B cell (primary cell): ENCODE data around the gene TMEM201. TPM values are rescaled to one million over a fixed set of nuclear protein-coding genes. Genes with fewer than 3 reads are reported as not detected.
A peak's percentile ranks its signal among the peaks of the same experiment; 100 is the strongest.

Source experiments
- ATAC-seq: fragments of 200-7000 bp; cut with Tn5 transposase; one replicate; pipeline ENCODE4 v1.10.0; 2021; ENCODE audit warnings: low read depth, mild to moderate bottlenecking, moderate number of reproducible peaks, moderate library complexity
- CTCF ChIA-PET: fragments of 350-600 bp; sonication (Branson Sonifier 250); formaldehyde crosslinking; loops from one replicate; lab custom pipeline; 2021; ENCODE audit warnings: antibody characterized with exemption, inconsistent platforms; lab: Charles Lee
- POLR2A ChIA-PET: fragments of 350-600 bp; sonication (Branson Sonifier 250); formaldehyde crosslinking; loops from one replicate; lab custom pipeline; 2021; ENCODE audit warnings: antibody characterized with exemption; lab: Charles Lee
- DNase-seq: peaks from one replicate; pipeline ENCODE4 v3.0.0; 2013
- H2AFZ ChIP-seq: 2 replicates; pipeline ENCODE4 v1.6.1; 2012; ENCODE audit warnings: mild to moderate bottlenecking, low read depth, low read length; ENCODE audit not compliant: insufficient read depth, poor library complexity, severe bottlenecking
- H3K27ac ChIP-seq, 2 donors: 1 replicate in 1 of 2; 2 replicates in 1 of 2; pipeline ENCODE4 v1.5.1; 2012 to 2013; ENCODE audit warnings: low read length in 2 of 2, mild to moderate bottlenecking in 2 of 2, moderate library complexity in 1 of 2
- H3K27me3 ChIP-seq, 4 experiments: fragments of 200-600 bp in 1 of 4; sonication (generic) in 1 of 4; replicated peaks in 1 of 4; 1 replicate in 2 of 4; 2 replicates in 2 of 4; pipeline versions ENCODE4 v1.6.1 to v1.7.0; 2013 to 2016; ENCODE audit warnings: low read length in 3 of 4, mild to moderate bottlenecking in 2 of 4, mixed read lengths in 1 of 4, moderate library complexity in 1 of 4; ENCODE audit not compliant: insufficient read depth in 4 of 4, control insufficient read depth in 3 of 4; ENCODE audit errors: control extremely low read depth in 1 of 4
- H3K36me3 ChIP-seq, 2 experiments: replicated peaks in 1 of 2; 1 replicate in 1 of 2; 2 replicates in 1 of 2; pipeline versions ENCODE4 v1.6.1 to v1.7.1; 2013; ENCODE audit warnings: low read length in 1 of 2; ENCODE audit not compliant: insufficient read depth in 2 of 2, control insufficient read depth in 1 of 2; ENCODE audit errors: control extremely low read depth in 1 of 2, extremely low read depth in 1 of 2
- H3K4me1 ChIP-seq, 2 donors: fragments of 200-600 bp in 1 of 2; sonication (generic) in 1 of 2; 1 replicate in 1 of 2; 2 replicates in 1 of 2; pipeline versions ENCODE4 v1.5.1 to v1.6.1; 2013 to 2017; ENCODE audit warnings: low read length in 2 of 2; ENCODE audit not compliant: control insufficient read depth in 2 of 2, insufficient read depth in 2 of 2
- H3K4me2 ChIP-seq: replicated peaks from 2 replicates; pipeline ENCODE3; 2012; ENCODE audit warnings: mild to moderate bottlenecking, low read depth, low read length; ENCODE audit not compliant: poor library complexity, severe bottlenecking
- H3K4me3 ChIP-seq, 5 experiments: fragments of 200-600 bp in 1 of 5; sonication (generic) in 1 of 5; 1 replicate in 3 of 5; 2 replicates in 2 of 5; pipeline versions ENCODE4 v1.5.1 to v1.7.0; 2011 to 2016; ENCODE audit warnings: low read length in 4 of 5, mild to moderate bottlenecking in 4 of 5, low read depth in 2 of 5, control low read depth in 1 of 5, moderate library complexity in 1 of 5; ENCODE audit not compliant: insufficient read depth in 1 of 5; ENCODE audit errors: control extremely low read depth in 1 of 5, extremely low read depth in 1 of 5
- H3K79me2 ChIP-seq: fragments of 200-600 bp; sonication (generic); one replicate; pipeline ENCODE4 v1.6.0; 2016; ENCODE audit warnings: low read length; ENCODE audit not compliant: control insufficient read depth, insufficient read depth
- H3K9ac ChIP-seq: fragments of 200-600 bp; sonication (generic); 2 replicates; pipeline ENCODE4 v1.6.1; 2017; ENCODE audit warnings: mild to moderate bottlenecking, low read length, moderate library complexity
- H3K9me3 ChIP-seq, 3 donors: one replicate each; pipeline versions ENCODE4 v1.6.1 to v1.7.1; 2013; ENCODE audit warnings: low read length in 2 of 3; ENCODE audit not compliant: control insufficient read depth in 2 of 3, insufficient read depth in 1 of 3; ENCODE audit errors: control extremely low read depth in 1 of 3
- H4K20me1 ChIP-seq: 2 replicates; pipeline ENCODE4 v1.6.0; 2012; ENCODE audit warnings: mild to moderate bottlenecking, low read length; ENCODE audit not compliant: insufficient read depth, control insufficient read depth, poor library complexity, severe bottlenecking
- H3K27ac Mint-ChIP-seq: one replicate; pipeline ENCODE4 v1.8.0; 2021; ENCODE audit warnings: mixed read lengths
- H3K27me3 Mint-ChIP-seq: one replicate; pipeline ENCODE4 v1.8.0; 2021; ENCODE audit warnings: mixed read lengths
- H3K4me1 Mint-ChIP-seq: one replicate; pipeline ENCODE4 v1.8.0; 2021; ENCODE audit warnings: mixed read lengths
- H3K4me3 Mint-ChIP-seq: one replicate; pipeline ENCODE4 v1.8.0; 2021; ENCODE audit warnings: mixed read lengths
- H3K9me3 Mint-ChIP-seq: one replicate; pipeline ENCODE4 v1.8.0; 2022; ENCODE audit warnings: mixed read lengths; ENCODE audit not compliant: insufficient read depth
- EZH2 ChIP-seq: IDR thresholded peaks from 2 replicates; pipeline ENCODE4 v1.6.1; 2012; ENCODE audit warnings: borderline replicate concordance, low read depth, mild to moderate bottlenecking, moderate library complexity, low read length; ENCODE audit not compliant: insufficient read depth, poor library complexity, severe bottlenecking
- WGBS: methylation state at CpG from one replicate; pipeline ENCODE4 v1.1.5; 2013; ENCODE audit warnings: missing lambda C conversion rate; ENCODE audit not compliant: insufficient coverage; 5-methylcytosine and 5-hydroxymethylcytosine counted together
- intact Hi-C: fragments of 100-400 bp; cut with micrococcal nuclease; formaldehyde crosslinking; loops from one replicate; pipeline ENCODE4 v1.10.0; 2022
- polyA plus RNA-seq: library from polyadenylated mRNA; depleted of rRNA; stranded (reverse); fragments of >200 nt; gene quantifications from 2 replicates; pipeline ENCODE4 v1.2.3, GENCODE V29; 2012
- total RNA-seq, 2 donors: library from RNA; stranded (reverse); fragments of 120-200 nt in 1 of 2; gene quantifications; 1 replicate in 1 of 2; 2 replicates in 1 of 2; pipeline versions ENCODE4 v1.2.3 to v1.2.4, GENCODE V29; 2013 to 2022
- TF ChIP-seq, protein P1 (sequence below): fragments of 200-600 bp; IDR thresholded peaks from one replicate; pipeline ENCODE4 v1.8.0; 2022; ENCODE audit warnings: antibody characterized with exemption, mild to moderate bottlenecking

TMEM201 gene
- total and polyA plus RNA-seq, 2 donors (not counting 1 experiment from before 2014, with no cell fraction given) = 6.5 to 9.1 TPM

- no peaks in the 10 kb centered on the region for H3K9me3 ChIP-seq
- peaks cover 34% of the 10 kb centered on the region for H4K20me1 ChIP-seq
- Mint-ChIP-seq H3K27me3 (no peaks in the 10 kb centered on the region), H3K4me3 (no peak overlapping the region), H3K27ac (no peak overlapping the region), H3K9me3 (no peaks in the 10 kb centered on the region), H3K4me1 (peaks cover 39% of the 10 kb centered on the region)
- DNase-seq (no peak), ATAC-seq (no peak)
- H2AFZ ChIP-seq = no peak overlapping the region
- H3K27ac ChIP-seq = no peak overlapping the region
- CTCF ChIA-PET = interaction anchor here (0.5 to 1.4 kb wide), 2 partner anchors 23 to 452 kb away, joined by 4 to 5 read pairs; no protein-coding TSS in a partner anchor
- peaks cover 0 to 3% of the 10 kb centered on the region in 2 experiments for H3K36me3 ChIP-seq
- no peak overlapping the region for H3K4me3 ChIP-seq
- H3K4me1 ChIP-seq = peaks cover 34 to 45% of the 10 kb centered on the region in 2 donors
- intact Hi-C loops = no loop called here
- TF ChIP-seq, protein P1, sequence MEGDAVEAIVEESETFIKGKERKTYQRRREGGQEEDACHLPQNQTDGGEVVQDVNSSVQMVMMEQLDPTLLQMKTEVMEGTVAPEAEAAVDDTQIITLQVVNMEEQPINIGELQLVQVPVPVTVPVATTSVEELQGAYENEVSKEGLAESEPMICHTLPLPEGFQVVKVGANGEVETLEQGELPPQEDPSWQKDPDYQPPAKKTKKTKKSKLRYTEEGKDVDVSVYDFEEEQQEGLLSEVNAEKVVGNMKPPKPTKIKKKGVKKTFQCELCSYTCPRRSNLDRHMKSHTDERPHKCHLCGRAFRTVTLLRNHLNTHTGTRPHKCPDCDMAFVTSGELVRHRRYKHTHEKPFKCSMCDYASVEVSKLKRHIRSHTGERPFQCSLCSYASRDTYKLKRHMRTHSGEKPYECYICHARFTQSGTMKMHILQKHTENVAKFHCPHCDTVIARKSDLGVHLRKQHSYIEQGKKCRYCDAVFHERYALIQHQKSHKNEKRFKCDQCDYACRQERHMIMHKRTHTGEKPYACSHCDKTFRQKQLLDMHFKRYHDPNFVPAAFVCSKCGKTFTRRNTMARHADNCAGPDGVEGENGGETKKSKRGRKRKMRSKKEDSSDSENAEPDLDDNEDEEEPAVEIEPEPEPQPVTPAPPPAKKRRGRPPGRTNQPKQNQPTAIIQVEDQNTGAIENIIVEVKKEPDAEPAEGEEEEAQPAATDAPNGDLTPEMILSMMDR = no peak
- no peak for TF ChIP-seq EZH2
- POLR2A ChIA-PET = no interaction called here
- WGBS = 89% methylated on average over 8 of the region's 16 CpGs
- no peak overlapping the region for H3K9ac ChIP-seq
- H3K79me2 ChIP-seq = peaks cover 60% of the 10 kb centered on the region
- H3K27me3 ChIP-seq = no peaks in the 10 kb centered on the region
- H3K4me2 ChIP-seq = peak overlapping the region; percentile 48
Measured at GRCh38 chr1:9592510-9593075, 3.9 kb downstream of the TMEM201 start.

GRCh38 chr1:9593147-9593491 lies 4.4 kb downstream of the TMEM201 start:
- Histone ChIP-seq H4K20me1 (peaks cover 34% of the 10 kb centered on the region), H3K4me2 (peak overlapping the region; percentile 48), H3K9me3 (no peaks in the 10 kb centered on the region), H3K9ac (no peak overlapping the region), H3K4me1 (peaks cover 34 to 43% of the 10 kb centered on the region in 2 donors), H3K36me3 (peaks cover 0 to 5% of the 10 kb centered on the region in 2 experiments), H2AFZ (no peak overlapping the region), H3K79me2 (peaks cover 60% of the 10 kb centered on the region), H3K27ac (no peak overlapping the region), H3K4me3 (no peak overlapping the region), H3K27me3 (no peaks in the 10 kb centered on the region)
- peaks cover 38% of the 10 kb centered on the region for H3K4me1 Mint-ChIP-seq
- POLR2A ChIA-PET = interaction anchor here (0.6 kb wide), 1 partner anchor 24 kb away, joined by 3 read pairs; no protein-coding TSS in a partner anchor
- H3K9me3 Mint-ChIP-seq = no peaks in the 10 kb centered on the region
- DNase-seq (no peak), ATAC-seq (no peak)
- TF ChIP-seq, protein P1 = no peak
- no peak for TF ChIP-seq EZH2
- intact Hi-C loops = no loop called here
- CTCF ChIA-PET = interaction anchor here (1.4 kb wide), 1 partner anchor 22 kb away, joined by 4 read pairs; no protein-coding TSS in a partner anchor
- no peak overlapping the region for H3K4me3 Mint-ChIP-seq
- H3K27ac Mint-ChIP-seq = no peak overlapping the region
- no peaks in the 10 kb centered on the region for H3K27me3 Mint-ChIP-seq
- WGBS = 66% methylated on average over 8 of the region's 9 CpGs
